ENCODE data around the gene ZBTB47. TPM values are rescaled to one million over a fixed set of nuclear protein-coding genes. Genes with fewer than 3 reads are reported as not detected.

The ZBTB47 gene
- total RNA-seq = 24.0 and 33.1 TPM in 2 replicates

GRCh38 chr3:42653560-42654330 lies at the start of gene ZBTB47:
Gene ZBTB47, plus strand, starts transcription at chr3:42653697. Its CDS starts 4,659 bp downstream, at chr3:42658356.

GRCh38 chr3:42685363-42685881 lies 31.9 kb downstream of the ZBTB47 start, which contains the start of gene KLHL40:
Gene KLHL40, plus strand, starts transcription at chr3:42685537. Its CDS starts 82 bp downstream, at chr3:42685619.

GRCh38 chr3:42702066-42702951 lies 48.8 kb downstream of the ZBTB47 start, which contains the start of gene HHATL:
Gene HHATL, minus strand, starts transcription at chr3:42702798. Its CDS starts 1,972 bp downstream, at chr3:42700826.

Other genes with a start within 250 kb of the ZBTB47 start
- not detected in 2 replicates for gene LYZL4, start 243.1 kb upstream of the ZBTB47 start, total RNA-seq
- gene VIPR1, start 151.1 kb upstream of the ZBTB47 start, total RNA-seq = not detected in 2 replicates
- gene SEC22C, start 71.7 kb upstream of the ZBTB47 start, total RNA-seq = 78.5 and 91.5 TPM in 2 replicates
- gene SS18L2, start 62.8 kb upstream of the ZBTB47 start, total RNA-seq = 14.9 and 19.7 TPM in 2 replicates
- 68.1 and 83.8 TPM in 2 replicates for gene NKTR, start 53.0 kb upstream of the ZBTB47 start, total RNA-seq
- not detected in 2 replicates for gene KLHL40, start 31.8 kb downstream of the ZBTB47 start, total RNA-seq
- gene HHATL, start 49.1 kb downstream of the ZBTB47 start, total RNA-seq = not detected in 2 replicates
- gene CCDC13, start 119.6 kb downstream of the ZBTB47 start, total RNA-seq = 0.33 and 0.62 TPM in 2 replicates
- gene HIGD1A, start 150.8 kb downstream of the ZBTB47 start, total RNA-seq = 145 and 241 TPM in 2 replicates
- 0.22 and 0.37 TPM in 2 replicates for gene ACKR2, start 155.7 kb downstream of the ZBTB47 start, total RNA-seq
- gene CYP8B1, start 222.2 kb downstream of the ZBTB47 start, total RNA-seq = under 0.01 TPM in 1 of 2 replicates, not detected in the other

Data from uterine smooth muscle cell (primary cell).